GM06990 (cell line): Measurements from ENCODE around the gene PTPRH.
"Not testable (repeated sequence)": the region's sequence is repeated elsewhere in the genome, so short reads cannot be mapped to it uniquely, and the experiment has no call there.

ENCODE experiments used
- DNase-seq: peaks from one replicate; pipeline ENCODE4 v3.0.0-alpha.2; 2011; ENCODE audit not compliant: insufficient read length; ENCODE audit errors: extremely low read depth
- H3K27me3 ChIP-seq: replicated peaks from 2 replicates; pipeline ENCODE4 v1.6.0; 2011; ENCODE audit warnings: low read length; ENCODE audit not compliant: control insufficient read depth, insufficient read depth
- H3K36me3 ChIP-seq: 2 replicates; pipeline ENCODE4 v1.5.1; 2011; ENCODE audit warnings: low read length; ENCODE audit not compliant: control insufficient read depth, insufficient read depth
- H3K4me3 ChIP-seq: replicated peaks from 2 replicates; pipeline ENCODE4 v1.5.1; 2011; ENCODE audit warnings: low read depth, mild to moderate bottlenecking, control low read depth, low read length
- CTCF ChIP-seq: IDR thresholded peaks from 2 replicates; pipeline ENCODE4 v1.5.1; 2011; ENCODE audit warnings: low read length, control low read depth, mild to moderate bottlenecking, inconsistent platforms; ENCODE audit not compliant: insufficient read depth, poor library complexity, severe bottlenecking

Gene PTPRH

GRCh38 chr19:55157064-55157908 lies 52.0 kb downstream of the PTPRH start, which contains the start of gene TNNI3:
Gene TNNI3 (minus strand): TSS chr19:55157732. CDS start chr19:55157589, 143 bp downstream.
- H3K27me3 ChIP-seq = no peaks in the 10 kb centered on the region
- no peak within 1 kb of the TSS for H3K4me3 ChIP-seq
- no peaks in the 10 kb centered on the region for H3K36me3 ChIP-seq
- TF ChIP-seq CTCF = no peak
- DNase-seq = no peak

GRCh38 chr19:55156202-55157063 lies 52.9 kb downstream of the PTPRH start:
- no peak for TF ChIP-seq CTCF
- DNase-seq = no peak
- Histone ChIP-seq H3K27me3 (no peaks in the 10 kb centered on the region), H3K4me3 (no peak overlapping the region), H3K36me3 (no peaks in the 10 kb centered on the region)

- not testable (repeated sequence) for H3K27me3 ChIP-seq, H3K4me3 ChIP-seq, DNase-seq, H3K36me3 ChIP-seq
Observed at GRCh38 chr19:55155784-55156183, 53.5 kb downstream of the PTPRH start.

GRCh38 chr19:55153652-55154264 lies 55.5 kb downstream of the PTPRH start:
- no peaks in the 10 kb centered on the region for H3K36me3 ChIP-seq
- H3K27me3 ChIP-seq = no peaks in the 10 kb centered on the region
- no peak overlapping the region for H3K4me3 ChIP-seq
- DNase-seq = no peak
- TF ChIP-seq CTCF = no peak

- DNase-seq = no peak
- H3K27me3 ChIP-seq = no peaks in the 10 kb centered on the region
- H3K4me3 ChIP-seq = no peak overlapping the region
- TF ChIP-seq CTCF = no peak
- no peaks in the 10 kb centered on the region for H3K36me3 ChIP-seq
Observed at GRCh38 chr19:55152017-55152416, 57.3 kb downstream of the PTPRH start.
